Uterus (tissue), 2 donors: ENCODE data around the gene CACNA1F.

ENCODE experiments used
- CTCF ChIP-seq, 4 experiments: fragments of 200-600 bp in 2 of 4; fragments of 450-650 bp in 2 of 4; sonication (generic) in 2 of 4; IDR thresholded peaks; one replicate each; pipeline ENCODE4 v1.5.1; 2016 to 2019; ENCODE audit warnings: antibody characterized with exemption in 4 of 4, mild to moderate bottlenecking in 2 of 4, moderate library complexity in 1 of 4
- POLR2A ChIP-seq, 2 donors: fragments of 450-650 bp; IDR thresholded peaks; one replicate each; pipeline ENCODE4 v1.6.1; 2016; ENCODE audit warnings: antibody characterized with exemption in 2 of 2, mild to moderate bottlenecking in 1 of 2, moderate library complexity in 1 of 2

DNA sequence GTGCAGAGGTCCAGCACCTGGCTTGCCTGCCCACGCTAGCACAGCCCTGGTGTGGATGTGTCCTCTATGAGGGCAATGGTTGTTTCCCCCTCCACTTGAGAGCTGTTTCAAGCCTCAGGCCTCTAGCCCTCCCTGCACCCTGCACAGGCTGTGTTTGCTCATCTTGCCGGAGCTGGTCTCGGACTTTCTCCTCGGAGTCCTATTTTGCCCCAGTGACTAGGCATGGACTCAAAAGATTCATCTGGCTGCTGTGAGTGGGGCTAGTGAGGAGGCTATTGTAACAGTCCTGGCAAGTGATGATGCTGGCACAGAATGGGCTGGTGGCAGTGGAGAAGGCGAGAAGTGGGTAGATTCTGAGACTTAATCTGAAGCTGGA is 25.6 kb upstream of the CACNA1F start:
- TF ChIP-seq CTCF (IDR thresholded peaks at IDR 0.05) (no peak), POLR2A (IDR thresholded peaks at IDR 0.05) (no peak)
